HEK293 (cell line): ENCODE results near the gene FERMT3.

ENCODE experiments used
- CTCF ChIP-seq: fragments of 450-650 bp; formaldehyde crosslinking; IDR thresholded peaks from 2 replicates; pipeline ENCODE4 v1.5.1; 2016; ENCODE audit warnings: missing biosample characterization, missing genetic modification characterization
- GLI2 ChIP-seq: fragments of 450-650 bp; formaldehyde crosslinking; IDR thresholded peaks from 2 replicates; pipeline ENCODE4; 2017; ENCODE audit warnings: missing biosample characterization, missing genetic modification characterization, low read depth, borderline replicate concordance
- ZNF274 ChIP-seq, 2 experiments: fragments of 200-500 bp in 1 of 2; fragments of 450-650 bp in 1 of 2; sonication (Bioruptor generic) in 1 of 2; formaldehyde crosslinking in 1 of 2; IDR thresholded peaks; 2 replicates each; pipeline versions ENCODE4 v1.5.1 to v1.6.1; 2014 to 2016; ENCODE audit warnings: borderline replicate concordance in 1 of 2, inconsistent platforms in 1 of 2, low read length in 1 of 2, missing biosample characterization in 1 of 2, missing genetic modification characterization in 1 of 2

GRCh38 chr11:64218628-64219353 lies 12.3 kb downstream of the FERMT3 start:
- TF ChIP-seq CTCF = no peak
- TF ChIP-seq GLI2 (tag by site-specific recombination) = no peak
- TF ChIP-seq ZNF274 (IDR thresholded peaks at IDR 0.05; ENCODE audit: low read length) = no peak
- no peak for TF ChIP-seq ZNF274 (tag by site-specific recombination; IDR thresholded peaks at IDR 0.05; ENCODE audit: borderline replicate concordance)
